ENCODE results near the gene RBM39.
"Not testable (repeated sequence)": the region's sequence is repeated elsewhere in the genome, so short reads cannot be mapped to it uniquely, and the experiment has no call there.

RBM39 gene

DNA sequence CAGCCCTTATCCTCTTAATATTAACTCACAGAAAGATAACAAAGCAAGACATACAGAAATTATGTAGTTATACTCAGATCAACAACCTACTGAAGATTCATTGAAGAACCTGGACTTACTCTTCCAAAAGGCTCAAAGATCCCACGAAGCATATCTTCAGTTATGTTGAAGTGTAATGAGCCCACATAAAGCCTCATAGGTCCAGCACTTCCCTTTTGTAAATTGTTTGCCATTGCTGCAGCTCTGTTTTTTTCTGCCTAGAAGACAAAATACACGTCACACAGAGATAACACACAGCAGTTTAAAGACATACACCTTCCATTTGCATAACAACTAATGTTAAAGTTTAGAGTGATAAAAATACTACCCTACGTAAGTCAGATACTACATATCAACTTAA lies 20.4 kb downstream of the RBM39 start:
- H3K4me3 ChIP-seq (ENCODE audit: low read depth, low read length) = no peak overlapping the region
- no peak for TF ChIP-seq CTCF (IDR thresholded peaks at IDR 0.05; ENCODE audit: low read depth, low read length, missing control alignments)
- DNase-seq (ENCODE audit: low read depth) = no peak

DNA sequence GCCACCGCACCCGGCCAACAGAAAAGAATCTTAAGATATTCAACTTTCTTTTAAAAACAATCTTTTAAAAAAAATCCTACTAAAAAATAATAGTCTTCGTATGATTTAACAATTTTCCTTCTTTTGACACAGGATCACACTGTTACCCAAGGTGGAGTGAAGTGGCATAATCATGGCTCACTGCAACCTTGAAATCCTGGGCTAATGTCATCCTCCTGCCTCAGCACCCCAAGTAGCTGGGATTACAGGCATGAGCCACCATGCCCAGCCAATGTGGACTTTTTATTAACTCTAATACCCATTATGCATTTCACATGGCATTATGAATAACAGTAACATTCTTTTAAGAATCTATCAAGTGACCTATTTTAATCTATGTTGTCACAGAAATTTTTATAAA lies 20.8 kb downstream of the RBM39 start:
- DNase-seq (ENCODE audit: low read depth) = no peak

GRCh38 chr20:35720165-35721123 lies 21.6 kb downstream of the RBM39 start:
- H3K4me3 ChIP-seq (ENCODE audit: low read depth, low read length) = no peak overlapping the region
- DNase-seq (ENCODE audit: low read depth) = no peak
- TF ChIP-seq CTCF (IDR thresholded peaks at IDR 0.05; ENCODE audit: low read depth, low read length, missing control alignments) = no peak

More for the DNA sequence above, 20.8 kb downstream of the RBM39 start:
- TF ChIP-seq CTCF (IDR thresholded peaks at IDR 0.05; ENCODE audit: low read depth, low read length, missing control alignments) = no peak
- no peak overlapping the region for H3K4me3 ChIP-seq (ENCODE audit: low read depth, low read length)

- no peak overlapping the region for H3K4me3 ChIP-seq (ENCODE audit: low read depth, low read length)
- TF ChIP-seq CTCF (IDR thresholded peaks at IDR 0.05; ENCODE audit: low read depth, low read length, missing control alignments) = no peak
- DNase-seq (ENCODE audit: low read depth) = no peak
Observed at GRCh38 chr20:35719717-35720116, 22.3 kb downstream of the RBM39 start.

GRCh38 chr20:35718972-35719635 lies 23.0 kb downstream of the RBM39 start:
- DNase-seq (ENCODE audit: low read depth) = no peak
- TF ChIP-seq CTCF (IDR thresholded peaks at IDR 0.05; ENCODE audit: low read depth, low read length, missing control alignments) = no peak
- H3K4me3 ChIP-seq (ENCODE audit: low read depth, low read length) = no peak overlapping the region

- not testable (repeated sequence) for H3K4me3 ChIP-seq (ENCODE audit: low read depth, low read length); DNase-seq (ENCODE audit: low read depth)
Observed at GRCh38 chr20:35718321-35718720, 23.7 kb downstream of the RBM39 start.

- DNase-seq (ENCODE audit: low read depth) = no peak
- no peak for TF ChIP-seq CTCF (IDR thresholded peaks at IDR 0.05; ENCODE audit: low read depth, low read length, missing control alignments)
- no peak overlapping the region for H3K4me3 ChIP-seq (ENCODE audit: low read depth, low read length)
Observed at GRCh38 chr20:35716330-35716729, 25.7 kb downstream of the RBM39 start.

Measured in GM12864 (cell line).